Esophagus muscularis mucosa (tissue), 4 donors: Measurements from ENCODE around the gene REEP6. TPM values are rescaled to one million over a fixed set of nuclear protein-coding genes. Genes with fewer than 3 reads are reported as not detected.
"Not testable (repeated sequence)": the region's sequence is repeated elsewhere in the genome, so short reads cannot be mapped to it uniquely, and the experiment has no call there.

Source experiments
- DNase-seq: peaks from one replicate; pipeline ENCODE4 v3.0.0-alpha.2; 2017; ENCODE audit errors: extremely low spot score
- H3K27ac ChIP-seq, 4 donors: fragments of 200-600 bp; sonication (generic); replicated peaks in 1 of 4; 1 replicate in 3 of 4; 2 replicates in 1 of 4; pipeline ENCODE4 v1.5.1; 2016 to 2019; ENCODE audit warnings: mild to moderate bottlenecking in 1 of 4
- H3K27me3 ChIP-seq, 4 donors: fragments of 200-600 bp; sonication (generic); one replicate each; pipeline versions ENCODE4 v1.5.1 to v1.6.0; 2016 to 2019
- H3K36me3 ChIP-seq, 4 donors: fragments of 200-600 bp; sonication (generic); one replicate each; pipeline ENCODE4 v1.5.1; 2016 to 2019
- H3K4me1 ChIP-seq, 4 donors: fragments of 200-600 bp; sonication (generic); one replicate each; pipeline ENCODE4 v1.5.1; 2016 to 2019
- H3K4me3 ChIP-seq, 4 donors: fragments of 200-600 bp; sonication (generic); 1 replicate in 2 of 4; 2 replicates in 2 of 4; pipeline ENCODE4 v1.5.1; 2016 to 2019; ENCODE audit warnings: mild to moderate bottlenecking in 4 of 4, moderate library complexity in 1 of 4
- H3K9me3 ChIP-seq, 4 donors: fragments of 200-600 bp; sonication (generic); 1 replicate in 3 of 4; 2 replicates in 1 of 4; pipeline ENCODE4 v1.5.1; 2016 to 2019
- CTCF ChIP-seq, 3 experiments: fragments of 200-600 bp in 2 of 3; fragments of 450-650 bp in 1 of 3; sonication (generic) in 2 of 3; IDR thresholded peaks; one replicate each; pipeline ENCODE4 v1.5.1; 2017 to 2019; ENCODE audit warnings: antibody characterized with exemption in 3 of 3, mild to moderate bottlenecking in 2 of 3, moderate library complexity in 1 of 3
- EP300 ChIP-seq: sonication (generic); formaldehyde crosslinking; IDR thresholded peaks from one replicate; pipeline ENCODE4 v1.6.1; 2017; ENCODE audit warnings: antibody characterized with exemption
- POLR2A ChIP-seq: fragments of 450-650 bp; IDR thresholded peaks from one replicate; pipeline ENCODE4 v1.6.1; 2017; ENCODE audit warnings: antibody characterized with exemption, moderate library complexity, mild to moderate bottlenecking, low read depth
- POLR2AphosphoS5 ChIP-seq, 2 donors: sonication (generic); formaldehyde crosslinking; IDR thresholded peaks; one replicate each; pipeline ENCODE4 v1.6.1; 2017; ENCODE audit warnings: antibody characterized with exemption in 2 of 2
- WGBS: methylation state at CpG from one replicate; pipeline ENCODE4 v1.1.5; 2018; 5-methylcytosine and 5-hydroxymethylcytosine counted together
- intact Hi-C: fragments of 100-400 bp; cut with DNase I; formaldehyde crosslinking; loops from one replicate; pipeline ENCODE4 v1.15.1; 2023
- total RNA-seq, 4 donors: library from RNA; depleted of rRNA; stranded (reverse); fragments of >200 nt; gene quantifications; one replicate each; pipeline versions ENCODE4 v1.1.0 to v1.2.1, GENCODE V29; 2016

REEP6 gene
- total RNA-seq, 4 donors from 2014 or later = 0.23 to 2.3 (median 0.99) TPM; not detected in 1

- Histone ChIP-seq H3K4me3 (no peak overlapping the region), H3K27ac (no peak overlapping the region), H3K4me1 (peaks cover 0 to under 1% (median 0%) of the 10 kb centered on the region in 4 donors), H3K36me3 (no peaks in the 10 kb centered on the region), H3K9me3 (no peaks in the 10 kb centered on the region), H3K27me3 (peaks cover 0 to 50% (median 5%) of the 10 kb centered on the region in 4 donors)
- TF ChIP-seq POLR2A (no peak), POLR2AphosphoS5 (IDR thresholded peaks at IDR 0.05) (no peak), EP300 (no peak), CTCF (IDR thresholded peaks at IDR 0.05) (no peak)
- WGBS = 67% methylated on average over 30 of the region's 39 CpGs
- intact Hi-C loops = no loop called here
- DNase-seq = no peak
Observed at GRCh38 chr19:1496714-1497577, 6.0 kb downstream of the REEP6 start.

- TF ChIP-seq CTCF (IDR thresholded peaks at IDR 0.05) = no peak
- no peak for TF ChIP-seq EP300
- TF ChIP-seq POLR2A = no peak
- no peak for TF ChIP-seq POLR2AphosphoS5 (IDR thresholded peaks at IDR 0.05)
- H3K9me3 ChIP-seq = no peaks in the 10 kb centered on the region
- no peaks in the 10 kb centered on the region for H3K4me1 ChIP-seq
- WGBS = 86% methylated on average over 21 of the region's 25 CpGs
- intact Hi-C loops = no loop called here
- no peak overlapping the region for H3K4me3 ChIP-seq
- H3K27me3 ChIP-seq = peaks cover 0 to 50% (median 9%) of the 10 kb centered on the region in 4 donors
- no peak for DNase-seq
- H3K27ac ChIP-seq = no peak overlapping the region
- no peaks in the 10 kb centered on the region for H3K36me3 ChIP-seq
Observed at GRCh38 chr19:1497578-1498235, 6.7 kb downstream of the REEP6 start.

GRCh38 chr19:1499231-1499630, 8.2 kb downstream of the REEP6 start:
- H3K9me3 ChIP-seq, DNase-seq, H3K36me3 ChIP-seq, H3K27ac ChIP-seq, intact Hi-C loops, H3K4me3 ChIP-seq: not testable (repeated sequence)
- peaks cover 4 to 63% (median 24%) of the 10 kb centered on the region in 4 donors for H3K27me3 ChIP-seq
- peaks cover 8 to 12% (median 11%) of the 10 kb centered on the region in 4 donors for H3K4me1 ChIP-seq
- 80% methylated on average over 4 of the region's 34 CpGs for WGBS

- DNase-seq = no peak
- no peaks in the 10 kb centered on the region for H3K9me3 ChIP-seq
- TF ChIP-seq CTCF (IDR thresholded peaks at IDR 0.05) (no peak), POLR2AphosphoS5 (IDR thresholded peaks at IDR 0.05) (no peak), EP300 (no peak), POLR2A (no peak)
- intact Hi-C loops = no loop called here
- 75% methylated on average over 2 of the region's 9 CpGs for WGBS
- no peak overlapping the region for H3K4me3 ChIP-seq
- H3K27me3 ChIP-seq = peaks cover 4 to 70% (median 25%) of the 10 kb centered on the region in 4 donors
- H3K4me1 ChIP-seq = peaks cover 8 to 12% (median 11%) of the 10 kb centered on the region in 4 donors
- H3K36me3 ChIP-seq = peaks cover 0 to 7% (median 3%) of the 10 kb centered on the region in 4 donors
- no peak overlapping the region for H3K27ac ChIP-seq
Observed at GRCh38 chr19:1501200-1501595, 10.2 kb downstream of the REEP6 start.

- intact Hi-C loops = no loop called here
- TF ChIP-seq CTCF (IDR thresholded peaks at IDR 0.05) (no peak), EP300 (no peak), POLR2A (no peak), POLR2AphosphoS5 (IDR thresholded peaks at IDR 0.05) (no peak)
- 57% methylated on average over 14 of the region's 14 CpGs for whole genome bisulfite sequencing
Observed at GRCh38 chr19:1502433-1503088, 11.6 kb downstream of the REEP6 start.

More at GRCh38 chr19:1502433-1503088, 11.6 kb downstream of the REEP6 start:
- Histone ChIP-seq H3K27me3 (peaks cover 4 to 70% (median 26%) of the 10 kb centered on the region in 4 donors), H3K27ac (no peak overlapping the region), H3K9me3 (no peaks in the 10 kb centered on the region), H3K4me3 (no peak overlapping the region), H3K36me3 (peaks cover 0 to 7% (median 3%) of the 10 kb centered on the region in 4 donors), H3K4me1 (peaks cover 14 to 22% (median 18%) of the 10 kb centered on the region in 4 donors)
- DNase-seq = no peak
